Spleen (tissue), 11 donors: ENCODE data around the gene CABLES1. TPM values are rescaled to one million over a fixed set of nuclear protein-coding genes. Genes with fewer than 3 reads are reported as not detected.

ENCODE experiments used
- DNase-seq: peaks from one replicate; pipeline ENCODE4 v3.0.0-alpha.2; 2020
- H3K27ac ChIP-seq, 8 donors: fragments of 200-600 bp; sonication (generic) in 7 of 8; 1 replicate in 4 of 8; 2 replicates in 4 of 8; pipeline versions ENCODE4 v1.5.0 to v1.8.0; 2016 to 2021; ENCODE audit warnings: inconsistent platforms in 4 of 8, mild to moderate bottlenecking in 4 of 8, moderate library complexity in 1 of 8
- H3K27me3 ChIP-seq, 7 donors: fragments of 200-600 bp; sonication (generic) in 6 of 7; replicated peaks in 1 of 7; 1 replicate in 4 of 7; 2 replicates in 3 of 7; pipeline versions ENCODE4 v1.5.0 to v1.8.0; 2016 to 2021; ENCODE audit warnings: inconsistent platforms in 3 of 7, mild to moderate bottlenecking in 1 of 7
- H3K36me3 ChIP-seq, 6 donors: fragments of 200-600 bp; sonication (generic) in 5 of 6; 1 replicate in 4 of 6; 2 replicates in 2 of 6; pipeline versions ENCODE4 v1.5.0 to v1.8.0; 2016 to 2021; ENCODE audit warnings: inconsistent platforms in 2 of 6
- H3K4me1 ChIP-seq, 6 donors: fragments of 200-600 bp; sonication (generic) in 5 of 6; 1 replicate in 3 of 6; 2 replicates in 3 of 6; pipeline versions ENCODE4 v1.5.0 to v1.8.0; 2016 to 2021; ENCODE audit warnings: inconsistent platforms in 3 of 6
- H3K4me3 ChIP-seq, 8 donors: fragments of 200-600 bp; sonication (generic) in 7 of 8; 1 replicate in 4 of 8; 2 replicates in 4 of 8; pipeline versions ENCODE4 v1.5.0 to v1.8.0; 2016 to 2021; ENCODE audit warnings: inconsistent platforms in 4 of 8, mild to moderate bottlenecking in 4 of 8, moderate library complexity in 2 of 8
- H3K9me3 ChIP-seq, 8 donors: fragments of 200-600 bp; sonication (generic) in 7 of 8; 1 replicate in 4 of 8; 2 replicates in 4 of 8; pipeline versions ENCODE4 v1.5.0 to v1.8.0; 2016 to 2021; ENCODE audit warnings: inconsistent platforms in 4 of 8
- CTCF ChIP-seq, 11 experiments: fragments of 200-600 bp in 7 of 11; fragments of 450-650 bp in 4 of 11; sonication (generic) in 4 of 11; IDR thresholded peaks in 8 of 11; conservative IDR thresholded peaks in 3 of 11; 1 replicate in 7 of 11; 2 replicates in 4 of 11; pipeline versions ENCODE4 v1.4.0 to v1.8.0; 2016 to 2021; ENCODE audit warnings: antibody characterized with exemption in 11 of 11, inconsistent platforms in 4 of 11, mild to moderate bottlenecking in 1 of 11
- POLR2A ChIP-seq, 3 donors: fragments of 450-650 bp; IDR thresholded peaks; one replicate each; pipeline ENCODE4 v1.5.1; 2017; ENCODE audit warnings: antibody characterized with exemption in 3 of 3, mild to moderate bottlenecking in 1 of 3
- POLR2AphosphoS5 ChIP-seq, 3 donors: sonication (generic); formaldehyde crosslinking; IDR thresholded peaks; one replicate each; pipeline ENCODE4 v1.5.1; 2017; ENCODE audit warnings: antibody characterized with exemption in 3 of 3
- WGBS, 5 donors: extraction: QIAGEN DNeasy Blood & Tissue Kit in 3 of 5; methylation state at CpG; one replicate each; pipeline versions ENCODE4 v1.1.5 to v1.1.7; 2013 to 2018; 5-methylcytosine and 5-hydroxymethylcytosine counted together
- intact Hi-C: fragments of 100-400 bp; cut with DNase I; formaldehyde crosslinking; loops from one replicate; pipeline ENCODE4 v1.15.0; 2023; ENCODE audit warnings: low total_unique reads
- polyA plus RNA-seq, 3 donors: library from polyadenylated mRNA; stranded (reverse); fragments of 200-250 nt; gene quantifications; one replicate each; pipeline ENCODE4 v1.2.1, GENCODE V29; 2013
- total RNA-seq, 7 donors: library from RNA; depleted of rRNA in 3 of 7; stranded (reverse); fragments of >200 nt in 3 of 7; fragmentation: NEBNext Ultra II Directional in 4 of 7; extraction: Animal tissue kit (Norgen Biotek cat#: 25700) in 4 of 7; gene quantifications; one replicate each; pipeline versions ENCODE4 v1.1.0 to v1.2.1, GENCODE V29; 2016 to 2021
- donor health status: healthy with polysubstance abuse.
- donor health status: DM: no; HTN: no; CAD: no; lungs with moderate emphysema.
- donor health status: DM: no; HTN: no; CAD: no.
- donor health status: Bipolar disorder and iron deficiency.
- donor health status: healthy.
- donor health status: DM: no; HTN: no; CAD: no.
- donor health status: DM: yes; HTN: yes; CAD: no.

Gene CABLES1
- total and polyA plus RNA-seq, 10 donors, result 1.7 to 18.7 (median 6.0) TPM

GRCh38 chr18:23274638-23275482, 139.6 kb downstream of the CABLES1 start:
- Histone ChIP-seq H3K4me3 (no peak overlapping the region), H3K9me3 (peaks cover 0 to 39% (median 21%) of the 10 kb centered on the region in 8 donors), H3K27me3 (no peaks in the 10 kb centered on the region), H3K36me3 (peaks cover 0 to 3% (median 0%) of the 10 kb centered on the region in 6 donors), H3K4me1 (no peaks in the 10 kb centered on the region), H3K27ac (no peak overlapping the region)
- 73 to 94% (median 87%) methylated on average over 17 of the region's 17 CpGs for WGBS, 5 donors
- intact Hi-C loops, result no loop called here
- TF ChIP-seq CTCF (IDR thresholded peaks at IDR 0.05 in 8 of 11, conservative IDR thresholded peaks at IDR 0.05 in 3 of 11) (no peak), POLR2A (IDR thresholded peaks at IDR 0.05) (no peak), POLR2AphosphoS5 (IDR thresholded peaks at IDR 0.05) (no peak)
- no peak for DNase-seq

GRCh38 chr18:23276451-23276850, 141.2 kb downstream of the CABLES1 start:
- no peaks in the 10 kb centered on the region for H3K36me3 ChIP-seq
- peaks cover 0 to 23% (median 5%) of the 10 kb centered on the region in 8 donors for H3K9me3 ChIP-seq
- no peak for DNase-seq
- no peak overlapping the region for H3K27ac ChIP-seq
- WGBS, 5 donors, result 68 to 98% (median 81%) methylated on average over 5 of the region's 5 CpGs
- no peaks in the 10 kb centered on the region for H3K27me3 ChIP-seq
- no peak overlapping the region for H3K4me3 ChIP-seq
- H3K4me1 ChIP-seq, result peaks cover 0 to 3% (median 0%) of the 10 kb centered on the region in 6 donors
- TF ChIP-seq POLR2AphosphoS5 (IDR thresholded peaks at IDR 0.05) (no peak), CTCF (IDR thresholded peaks at IDR 0.05 in 8 of 11, conservative IDR thresholded peaks at IDR 0.05 in 3 of 11) (no peak), POLR2A (IDR thresholded peaks at IDR 0.05) (no peak)
- intact Hi-C loops, result no loop called here

GRCh38 chr18:23277399-23277798, 142.1 kb downstream of the CABLES1 start:
- peaks cover 0 to 15% (median 5%) of the 10 kb centered on the region in 8 donors for H3K9me3 ChIP-seq
- no peak for TF ChIP-seq CTCF (IDR thresholded peaks at IDR 0.05 in 8 of 11, conservative IDR thresholded peaks at IDR 0.05 in 3 of 11)
- no peak for TF ChIP-seq POLR2A (IDR thresholded peaks at IDR 0.05)
- TF ChIP-seq POLR2AphosphoS5 (IDR thresholded peaks at IDR 0.05), result no peak
- H3K4me3 ChIP-seq, result no peak overlapping the region
- H3K36me3 ChIP-seq, result no peaks in the 10 kb centered on the region
- no peak overlapping the region for H3K27ac ChIP-seq
- intact Hi-C loops, result no loop called here
- peaks cover 0 to 3% (median 0%) of the 10 kb centered on the region in 6 donors for H3K4me1 ChIP-seq
- no peaks in the 10 kb centered on the region for H3K27me3 ChIP-seq
- DNase-seq, result no peak

DNA sequence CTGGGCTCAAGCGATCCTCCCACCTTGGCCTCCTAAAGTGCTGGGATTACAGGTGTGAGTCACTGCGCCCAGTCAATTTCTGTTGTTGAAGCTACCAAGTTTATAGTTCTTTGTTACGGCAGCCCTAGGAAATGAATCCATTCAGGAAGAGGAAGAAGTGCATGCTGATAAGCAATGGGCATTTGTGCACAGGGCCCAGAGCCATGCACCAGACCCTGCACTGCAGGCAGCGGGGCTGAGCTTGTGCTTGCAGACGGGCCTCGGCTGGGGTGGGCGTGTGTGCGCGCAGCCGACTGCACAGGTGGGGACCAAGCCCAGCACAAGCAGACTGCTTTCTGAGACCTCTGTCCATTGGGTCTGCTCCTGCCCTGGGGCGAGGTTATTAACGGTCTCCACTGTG, 144.6 kb downstream of the CABLES1 start:
- intact Hi-C loops, result no loop called here
- TF ChIP-seq POLR2AphosphoS5 (IDR thresholded peaks at IDR 0.05) (peak; percentile 54 to 68 (median 58)), CTCF (IDR thresholded peaks at IDR 0.05 in 8 of 11, conservative IDR thresholded peaks at IDR 0.05 in 3 of 11) (no peak)
- peaks cover 0 to 15% (median 5%) of the 10 kb centered on the region in 8 donors for H3K9me3 ChIP-seq
- no peaks in the 10 kb centered on the region for H3K27me3 ChIP-seq
- peak; percentile 78 for DNase-seq
- H3K27ac ChIP-seq, result peak overlapping the region in 4 of 8 donors; percentile 41 to 57 (median 51)
- H3K4me1 ChIP-seq, result peaks cover 0 to 3% (median 0%) of the 10 kb centered on the region in 6 donors
- H3K36me3 ChIP-seq, result no peaks in the 10 kb centered on the region
- no peak overlapping the region for H3K4me3 ChIP-seq
- WGBS, 5 donors, result 65 to 87% (median 74%) methylated on average over 10 to 12 of the region's 12 CpGs
